ENCODE measurements around the gene RAB11FIP3. TPM values are rescaled to one million over a fixed set of nuclear protein-coding genes. Genes with fewer than 3 reads are reported as not detected.

RAB11FIP3 gene
- total RNA-seq, 1 experiment from 2014 or later = 35.8 TPM

- no peaks in the 10 kb centered on the region for H3K27me3 ChIP-seq (replicated peaks; ENCODE audit: control insufficient read depth, insufficient read depth, low read length)
- H3K4me3 Mint-ChIP-seq (ENCODE audit: unreplicated experiment) = no peak overlapping the region
- DNase-seq = no peak
- no peak overlapping the region for H3K27ac Mint-ChIP-seq (ENCODE audit: unreplicated experiment)
- H3K36me3 Mint-ChIP-seq (ENCODE audit: insufficient read depth, unreplicated experiment) = no peaks in the 10 kb centered on the region
- no peak overlapping the region for H3K4me3 ChIP-seq (ENCODE audit: low read depth, low read length)
- ChIA-PET CTCF (no interaction called here), POLR2A (no interaction called here)
- no peaks in the 10 kb centered on the region for H3K9me3 ChIP-seq
- no peaks in the 10 kb centered on the region for H3K4me1 ChIP-seq
- intact Hi-C loops (cut with micrococcal nuclease; ENCODE audit: unreplicated experiment) = no loop called here
- H3K9me3 Mint-ChIP-seq (ENCODE audit: unreplicated experiment) = no peaks in the 10 kb centered on the region
- no peak for TF ChIP-seq CTCF (IDR thresholded peaks at IDR 0.05; ENCODE audit: insufficient read depth in 1 of 2, low read depth in 1 of 2, low read length in 1 of 2, severe bottlenecking in 1 of 2, unreplicated experiment in 1 of 2)
- no peaks in the 10 kb centered on the region; the same call in none of the 2 replicates for H3K36me3 ChIP-seq (ENCODE audit: control insufficient read depth, insufficient read depth, low read length)
- no TSS peak for BruUV-seq (replicated peaks)
- H3K27me3 Mint-ChIP-seq (ENCODE audit: insufficient read depth, unreplicated experiment) = no peaks in the 10 kb centered on the region
- H3K4me1 Mint-ChIP-seq (ENCODE audit: low read depth, unreplicated experiment) = no peaks in the 10 kb centered on the region
These were observed 128.3 kb downstream of the RAB11FIP3 start for GRCh38 chr16:553601-554296.

DNA sequence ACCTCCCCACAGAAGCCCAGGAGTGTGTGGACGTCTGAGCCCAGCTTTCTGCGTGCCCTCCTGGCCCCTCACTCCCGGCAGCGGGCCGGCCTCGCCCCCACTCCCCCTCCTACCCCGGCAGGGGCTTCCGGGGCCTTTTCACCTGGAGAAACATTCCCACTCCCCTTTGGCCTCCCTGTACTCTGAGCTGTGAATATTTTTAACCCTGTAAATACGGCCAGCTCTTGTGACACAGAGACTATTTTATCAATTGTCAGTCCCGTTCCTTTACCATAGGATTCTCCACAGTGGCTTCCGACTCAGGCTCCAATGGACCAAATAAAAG lies 128.8 kb downstream of the RAB11FIP3 start:
- H3K27me3 Mint-ChIP-seq (ENCODE audit: insufficient read depth, unreplicated experiment) = no peaks in the 10 kb centered on the region
- ChIA-PET CTCF (no interaction called here), POLR2A (no interaction called here)

DNA sequence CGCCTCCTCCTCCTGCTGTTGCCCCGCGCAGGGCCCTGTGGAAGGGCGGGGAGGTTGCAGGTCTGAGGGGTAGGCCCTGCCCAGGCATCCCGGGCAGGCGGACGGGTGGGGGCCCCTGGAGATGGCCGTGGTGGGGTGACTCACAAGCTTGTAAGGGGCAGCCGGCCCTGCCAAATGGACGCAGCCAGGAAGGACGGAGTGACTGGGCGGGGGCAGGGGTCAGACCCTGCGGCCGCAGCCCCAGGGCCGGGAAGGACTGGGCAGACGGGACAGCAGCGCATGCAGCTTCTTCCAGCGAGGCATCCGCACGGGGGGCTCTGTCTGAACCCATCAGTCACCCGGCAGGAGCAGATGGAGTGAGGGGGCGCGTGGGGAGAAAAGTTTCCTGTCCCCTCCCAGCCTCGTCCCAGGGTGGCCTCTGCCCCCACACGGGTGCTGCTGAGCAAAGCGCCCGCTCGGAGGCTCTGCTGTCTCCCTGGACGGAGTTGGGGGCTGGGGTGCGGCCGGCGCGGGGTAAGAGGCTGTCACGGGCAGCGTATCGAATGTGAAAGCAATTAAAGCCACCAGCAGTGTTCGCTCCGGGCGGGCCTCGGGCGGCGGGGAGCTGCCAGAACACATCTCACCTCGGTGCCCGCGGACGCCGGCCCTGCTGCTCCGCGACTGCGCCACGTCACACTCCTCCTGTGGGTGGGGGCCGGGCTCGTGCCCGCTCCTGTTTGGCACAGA lies 129.4 kb downstream of the RAB11FIP3 start:
- Histone ChIP-seq H3K36me3 (ENCODE audit: control insufficient read depth, insufficient read depth, low read length) (no peaks in the 10 kb centered on the region; the same call in none of the 2 replicates), H3K4me3 (ENCODE audit: low read depth, low read length) (no peak overlapping the region), H3K9me3 (no peaks in the 10 kb centered on the region), H3K4me1 (no peaks in the 10 kb centered on the region), H3K27me3 (replicated peaks; ENCODE audit: control insufficient read depth, insufficient read depth, low read length) (no peaks in the 10 kb centered on the region)
- no peak for DNase-seq
- Mint-ChIP-seq H3K4me1 (ENCODE audit: low read depth, unreplicated experiment) (no peaks in the 10 kb centered on the region), H3K36me3 (ENCODE audit: insufficient read depth, unreplicated experiment) (no peaks in the 10 kb centered on the region), H3K4me3 (ENCODE audit: unreplicated experiment) (no peak overlapping the region), H3K27ac (ENCODE audit: unreplicated experiment) (no peak overlapping the region), H3K9me3 (ENCODE audit: unreplicated experiment) (no peaks in the 10 kb centered on the region), H3K27me3 (ENCODE audit: insufficient read depth, unreplicated experiment) (no peaks in the 10 kb centered on the region)
- ChIA-PET CTCF (no interaction called here), POLR2A (no interaction called here)
- intact Hi-C loops (cut with micrococcal nuclease; ENCODE audit: unreplicated experiment) = no loop called here
- no TSS peak for BruUV-seq (replicated peaks)
- no peak for TF ChIP-seq CTCF (IDR thresholded peaks at IDR 0.05; ENCODE audit: insufficient read depth in 1 of 2, low read depth in 1 of 2, low read length in 1 of 2, severe bottlenecking in 1 of 2, unreplicated experiment in 1 of 2)

More for the DNA sequence above, 128.8 kb downstream of the RAB11FIP3 start:
- H3K9me3 ChIP-seq = no peaks in the 10 kb centered on the region
- H3K36me3 ChIP-seq (ENCODE audit: control insufficient read depth, insufficient read depth, low read length) = no peaks in the 10 kb centered on the region; the same call in none of the 2 replicates
- no peak overlapping the region for H3K27ac Mint-ChIP-seq (ENCODE audit: unreplicated experiment)
- no peak overlapping the region for H3K4me3 Mint-ChIP-seq (ENCODE audit: unreplicated experiment)
- no peaks in the 10 kb centered on the region for H3K36me3 Mint-ChIP-seq (ENCODE audit: insufficient read depth, unreplicated experiment)
- no peak for TF ChIP-seq CTCF (IDR thresholded peaks at IDR 0.05; ENCODE audit: insufficient read depth in 1 of 2, low read depth in 1 of 2, low read length in 1 of 2, severe bottlenecking in 1 of 2, unreplicated experiment in 1 of 2)
- no peak for DNase-seq
- intact Hi-C loops (cut with micrococcal nuclease; ENCODE audit: unreplicated experiment) = no loop called here
- no peak overlapping the region for H3K4me3 ChIP-seq (ENCODE audit: low read depth, low read length)
- H3K27me3 ChIP-seq (replicated peaks; ENCODE audit: control insufficient read depth, insufficient read depth, low read length) = no peaks in the 10 kb centered on the region
- no peaks in the 10 kb centered on the region for H3K4me1 Mint-ChIP-seq (ENCODE audit: low read depth, unreplicated experiment)
- no TSS peak for BruUV-seq (replicated peaks)
- H3K9me3 Mint-ChIP-seq (ENCODE audit: unreplicated experiment) = no peaks in the 10 kb centered on the region
- no peaks in the 10 kb centered on the region for H3K4me1 ChIP-seq

Measured in Caco-2 (cell line).